Stomach (tissue), 4 donors: Measurements from ENCODE around the gene ALG10B.

Experiments
- POLR2A ChIP-seq, 4 donors: fragments of 450-650 bp; IDR thresholded peaks; one replicate each; pipeline ENCODE4 v1.6.1; 2016; ENCODE audit warnings: antibody characterized with exemption in 4 of 4, control low read depth in 2 of 4, mild to moderate bottlenecking in 1 of 4, moderate library complexity in 1 of 4
- TF ChIP-seq, protein P1 (sequence below), 7 experiments: fragments of 450-650 bp in 4 of 7; fragments of 200-600 bp in 3 of 7; sonication (generic) in 3 of 7; IDR thresholded peaks; one replicate each; pipeline ENCODE4 v1.5.1; 2016 to 2019; ENCODE audit warnings: antibody characterized with exemption in 7 of 7, control low read depth in 2 of 7, mild to moderate bottlenecking in 1 of 7

GRCh38 chr12:38370311-38370710 lies 53.7 kb downstream of the ALG10B start:
- TF ChIP-seq, protein P1, sequence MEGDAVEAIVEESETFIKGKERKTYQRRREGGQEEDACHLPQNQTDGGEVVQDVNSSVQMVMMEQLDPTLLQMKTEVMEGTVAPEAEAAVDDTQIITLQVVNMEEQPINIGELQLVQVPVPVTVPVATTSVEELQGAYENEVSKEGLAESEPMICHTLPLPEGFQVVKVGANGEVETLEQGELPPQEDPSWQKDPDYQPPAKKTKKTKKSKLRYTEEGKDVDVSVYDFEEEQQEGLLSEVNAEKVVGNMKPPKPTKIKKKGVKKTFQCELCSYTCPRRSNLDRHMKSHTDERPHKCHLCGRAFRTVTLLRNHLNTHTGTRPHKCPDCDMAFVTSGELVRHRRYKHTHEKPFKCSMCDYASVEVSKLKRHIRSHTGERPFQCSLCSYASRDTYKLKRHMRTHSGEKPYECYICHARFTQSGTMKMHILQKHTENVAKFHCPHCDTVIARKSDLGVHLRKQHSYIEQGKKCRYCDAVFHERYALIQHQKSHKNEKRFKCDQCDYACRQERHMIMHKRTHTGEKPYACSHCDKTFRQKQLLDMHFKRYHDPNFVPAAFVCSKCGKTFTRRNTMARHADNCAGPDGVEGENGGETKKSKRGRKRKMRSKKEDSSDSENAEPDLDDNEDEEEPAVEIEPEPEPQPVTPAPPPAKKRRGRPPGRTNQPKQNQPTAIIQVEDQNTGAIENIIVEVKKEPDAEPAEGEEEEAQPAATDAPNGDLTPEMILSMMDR (IDR thresholded peaks at IDR 0.05), result no peak
- no peak for TF ChIP-seq POLR2A (IDR thresholded peaks at IDR 0.05)
